ENCODE results near the gene SLC4A11.
A peak's percentile ranks its signal among the peaks of the same experiment; 100 is the strongest.

The SLC4A11 gene

DNA sequence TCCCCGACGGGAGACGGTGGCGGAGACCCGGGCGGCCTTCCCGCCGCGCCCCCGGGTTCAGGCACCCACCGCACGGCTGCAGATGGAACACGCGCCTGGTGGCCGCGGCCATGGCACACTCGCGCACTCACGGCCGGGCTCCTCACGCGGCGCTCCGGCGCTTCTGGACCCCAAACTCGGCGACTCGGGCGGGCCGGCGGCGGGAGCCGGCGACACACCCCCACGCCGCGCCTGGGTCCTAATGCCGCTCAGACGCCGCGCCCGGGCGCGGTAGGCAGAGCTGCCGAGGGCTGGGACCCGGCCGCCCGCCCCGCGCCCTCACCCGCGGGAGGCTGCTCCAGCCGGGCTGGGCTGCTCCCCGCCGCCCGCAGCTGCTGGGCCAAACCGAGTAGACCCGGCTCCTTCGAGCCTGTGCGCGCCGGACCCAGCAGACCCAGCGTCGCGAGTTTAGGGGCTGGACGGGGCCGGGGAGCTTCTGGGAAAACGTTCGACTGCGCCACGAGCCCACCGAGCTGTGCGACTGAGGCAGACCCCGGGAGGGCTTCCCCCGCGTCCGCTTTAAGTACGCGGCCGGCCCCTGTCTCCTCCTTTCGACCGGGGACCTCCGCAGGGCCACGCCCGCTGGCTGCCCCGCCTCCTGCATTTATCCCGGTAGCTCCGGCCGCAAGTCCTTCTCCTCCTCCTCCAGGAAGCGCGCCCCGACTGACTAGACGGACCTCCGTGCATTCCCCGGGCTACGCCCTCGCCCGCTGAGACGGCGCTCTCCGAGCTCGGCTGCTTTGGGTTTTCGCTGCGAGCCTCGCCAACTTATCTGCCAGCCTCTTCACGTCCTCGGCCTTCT, at the start of gene SLC4A11:
Gene SLC4A11, minus strand, starts transcription at position 165 of the 841 bp plus-strand sequence. Its CDS starts 53 bp downstream, at position 112.
- DNase-seq (ENCODE audit: low spot score): peak; percentile 78

DNA sequence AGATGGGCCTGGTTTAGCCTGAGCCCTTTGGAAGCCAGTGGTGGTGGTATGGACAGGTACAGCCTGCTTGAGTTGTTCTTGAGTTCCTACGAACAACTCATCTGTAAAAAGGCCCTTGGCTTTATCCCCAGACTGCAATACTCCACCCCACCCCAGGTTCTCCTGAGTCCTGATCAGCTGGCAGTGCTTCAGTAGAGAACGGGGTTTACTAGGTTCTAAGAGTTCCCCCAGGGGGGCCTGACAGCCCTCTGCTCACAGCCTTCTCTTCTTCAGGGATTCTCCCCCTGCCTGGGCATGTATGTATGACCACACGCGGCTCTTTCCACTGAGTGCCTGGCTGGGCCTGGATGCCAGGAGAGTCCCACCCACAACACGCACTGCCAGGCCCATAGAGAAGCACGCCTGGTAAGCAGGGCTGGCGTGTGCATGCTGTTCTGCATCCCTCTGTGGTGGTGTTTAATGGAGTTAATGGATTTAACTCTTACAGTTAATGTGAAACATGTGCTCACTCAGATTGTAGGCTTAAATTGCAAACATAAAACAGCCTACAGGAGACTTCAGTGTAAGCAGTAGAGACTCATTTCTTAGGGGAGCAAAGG, 44.3 kb upstream of the SLC4A11 start:
- no peak for DNase-seq (ENCODE audit: low spot score)

DNA sequence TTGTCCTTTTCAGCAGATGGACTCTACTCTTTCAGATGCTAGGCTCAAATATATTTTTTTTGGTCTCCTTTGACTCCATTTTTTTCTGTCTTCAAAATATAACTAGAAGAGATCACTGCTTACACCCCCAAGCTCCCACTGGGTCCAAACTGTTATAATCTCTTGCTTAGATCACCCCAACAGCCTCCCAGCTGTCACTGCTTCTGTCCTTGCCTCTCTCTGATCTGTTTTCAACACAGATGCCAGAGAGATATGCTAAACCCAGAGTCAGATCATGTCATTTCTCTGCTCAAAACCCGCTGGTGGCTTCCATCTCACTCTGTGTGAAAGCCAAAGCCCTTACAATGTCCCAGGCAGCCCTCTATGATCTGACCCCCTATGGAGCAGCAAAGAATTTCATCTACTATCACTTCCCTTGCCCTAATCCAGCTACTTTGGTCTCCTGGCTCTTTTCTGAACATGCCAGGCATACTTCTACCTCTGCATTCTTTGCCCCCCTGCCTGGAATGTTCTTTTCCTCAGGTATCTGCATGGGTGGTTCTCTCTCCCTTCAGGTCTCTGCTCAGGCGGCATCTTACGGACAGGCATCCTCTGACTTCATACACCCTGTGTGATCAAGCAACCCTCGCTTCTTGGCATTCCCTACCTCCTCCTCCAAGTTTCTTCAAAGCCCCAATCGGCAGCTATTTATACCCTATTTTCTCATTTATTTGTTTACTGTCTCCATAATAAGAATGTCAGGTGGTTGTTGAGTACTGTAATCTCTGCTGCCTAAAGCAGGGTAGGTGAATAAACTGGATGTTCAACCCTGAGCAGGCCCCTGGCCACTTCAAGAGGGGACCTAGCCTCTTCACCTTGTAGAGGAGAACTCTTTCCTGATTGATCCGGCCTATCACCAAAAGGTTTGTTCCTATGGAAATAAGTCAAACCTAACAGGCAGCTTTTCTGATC, 43.6 kb upstream of the SLC4A11 start:
- no peak for DNase-seq (ENCODE audit: low spot score)

DNA sequence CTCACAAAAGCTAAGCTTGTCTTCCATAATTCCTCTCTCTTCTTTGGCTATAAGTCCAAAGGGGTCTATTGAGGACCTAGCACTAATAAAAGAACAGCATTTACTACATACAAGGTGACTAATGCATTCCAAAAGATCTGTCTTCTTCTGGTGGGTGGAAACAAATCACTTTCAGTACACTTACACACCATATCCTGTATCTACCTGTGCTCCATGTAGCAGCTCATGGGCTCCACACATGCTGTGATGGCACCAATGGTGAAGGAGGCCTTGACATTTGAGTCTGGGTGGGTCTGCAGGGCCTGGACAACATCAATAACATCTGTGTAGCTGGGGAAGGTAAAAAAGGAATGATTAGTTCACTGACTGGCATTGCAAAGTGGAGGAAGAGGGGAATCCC, 42.4 kb upstream of the SLC4A11 start:
- no peak for DNase-seq (ENCODE audit: low spot score)

DNA sequence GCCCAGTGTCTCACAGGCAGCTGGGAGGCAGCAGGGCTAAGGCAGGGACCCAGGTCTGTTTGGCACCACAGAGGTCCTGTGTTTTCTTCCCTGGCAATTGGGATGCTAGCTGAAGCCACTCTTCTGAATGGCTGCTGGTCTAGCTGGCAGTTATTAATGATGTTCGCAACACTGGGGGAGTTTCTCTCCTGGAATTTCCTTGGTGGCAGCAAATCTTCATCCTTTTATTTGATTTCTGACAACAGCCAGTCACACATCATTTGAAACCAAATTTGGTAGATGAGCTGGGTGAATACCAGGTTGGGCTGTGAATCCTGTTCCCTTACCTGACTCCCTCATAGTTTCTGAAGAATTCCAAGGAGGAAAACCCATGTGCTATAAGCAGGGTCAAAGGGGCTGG, 40.8 kb upstream of the SLC4A11 start:
- no peak for DNase-seq (ENCODE audit: low spot score)

DNA sequence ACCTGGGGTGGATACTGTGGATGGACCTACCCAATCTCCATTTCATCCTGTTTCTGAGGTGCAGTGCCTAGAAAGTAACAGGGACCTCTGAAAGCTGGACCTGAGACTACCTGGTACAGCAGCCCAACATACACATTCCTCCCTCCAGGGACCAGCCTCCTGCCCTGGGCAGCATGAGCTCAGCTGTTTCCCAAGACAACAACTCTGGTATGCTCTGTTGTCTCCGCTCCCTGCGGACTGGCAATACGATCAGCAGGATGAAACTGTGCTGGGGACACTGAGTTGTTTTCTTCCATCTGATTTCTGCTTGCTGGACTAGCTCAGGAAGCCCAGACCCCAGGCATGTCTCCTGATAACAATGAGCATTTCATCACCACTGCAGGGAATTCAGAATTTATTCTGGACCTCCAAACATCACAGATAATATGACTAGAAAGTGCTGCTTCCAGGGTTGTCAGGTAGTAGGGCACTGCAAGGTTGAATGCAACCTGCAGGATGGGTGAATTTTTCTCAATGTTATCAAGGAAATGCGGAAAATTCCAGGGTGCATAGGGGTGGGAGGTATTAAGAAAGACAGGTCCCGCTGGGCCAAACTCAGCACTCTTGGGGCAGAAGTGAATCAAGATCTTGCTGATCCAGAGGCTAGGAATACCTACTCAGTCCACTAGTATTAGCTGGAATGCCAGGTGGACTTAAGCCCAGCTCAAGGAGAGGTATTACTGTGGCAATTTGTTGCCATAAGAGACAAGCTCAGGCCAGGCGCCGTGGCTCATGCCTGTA, 38.9 kb upstream of the SLC4A11 start:
- DNase-seq (ENCODE audit: low spot score): no peak

DNA sequence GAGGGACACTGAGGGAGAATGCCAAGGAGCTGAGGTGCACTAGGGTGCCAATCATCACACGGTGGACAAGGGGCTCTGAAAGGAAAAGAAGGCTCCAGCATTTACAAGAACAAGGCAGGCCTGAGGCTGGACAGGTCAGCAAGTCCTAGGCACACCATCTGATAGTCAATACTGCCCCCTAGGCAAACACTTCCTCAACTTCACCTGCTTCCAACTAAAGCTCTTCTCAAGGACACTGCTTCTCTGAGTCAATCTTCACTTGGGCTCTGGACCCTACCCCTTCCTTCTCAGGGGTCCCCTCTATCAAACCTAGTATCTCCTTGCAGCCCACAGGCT, 37.7 kb upstream of the SLC4A11 start:
- peak; percentile 21 for DNase-seq (ENCODE audit: low spot score)

DNA sequence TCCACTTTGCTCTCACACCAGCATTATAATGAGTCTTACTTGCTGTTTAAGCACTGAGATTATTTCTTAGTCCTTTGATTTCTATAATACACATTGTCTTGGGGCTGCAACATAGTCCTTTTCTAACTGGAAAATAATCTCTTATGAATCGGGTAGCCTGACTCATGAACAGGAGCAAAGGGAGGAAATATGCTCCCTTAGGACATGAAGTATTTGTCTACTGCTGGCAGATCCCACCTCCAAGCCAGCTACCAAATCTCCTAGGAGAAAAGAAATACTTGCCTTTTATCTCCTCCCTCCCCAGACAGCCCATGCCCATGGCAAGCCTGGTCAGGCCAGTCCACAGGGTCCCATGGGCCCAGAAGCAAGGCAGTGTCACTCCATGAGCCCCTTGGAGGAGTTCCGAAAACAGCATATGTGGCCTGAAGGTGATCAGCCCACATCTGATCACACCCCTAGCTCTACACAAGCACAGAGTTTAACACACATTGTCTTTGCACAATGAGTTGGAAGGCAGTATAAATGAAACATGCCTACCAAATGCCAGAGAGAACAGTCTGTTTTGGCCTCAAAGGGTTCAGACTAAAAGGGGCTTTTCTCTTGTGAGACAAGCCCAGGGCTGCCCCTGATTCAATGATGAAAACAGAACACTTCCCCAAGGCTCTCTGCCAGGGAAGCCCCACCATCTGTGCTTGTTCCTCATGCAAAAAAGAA, 37.1 kb upstream of the SLC4A11 start:
- no peak for DNase-seq (ENCODE audit: low spot score)

DNA sequence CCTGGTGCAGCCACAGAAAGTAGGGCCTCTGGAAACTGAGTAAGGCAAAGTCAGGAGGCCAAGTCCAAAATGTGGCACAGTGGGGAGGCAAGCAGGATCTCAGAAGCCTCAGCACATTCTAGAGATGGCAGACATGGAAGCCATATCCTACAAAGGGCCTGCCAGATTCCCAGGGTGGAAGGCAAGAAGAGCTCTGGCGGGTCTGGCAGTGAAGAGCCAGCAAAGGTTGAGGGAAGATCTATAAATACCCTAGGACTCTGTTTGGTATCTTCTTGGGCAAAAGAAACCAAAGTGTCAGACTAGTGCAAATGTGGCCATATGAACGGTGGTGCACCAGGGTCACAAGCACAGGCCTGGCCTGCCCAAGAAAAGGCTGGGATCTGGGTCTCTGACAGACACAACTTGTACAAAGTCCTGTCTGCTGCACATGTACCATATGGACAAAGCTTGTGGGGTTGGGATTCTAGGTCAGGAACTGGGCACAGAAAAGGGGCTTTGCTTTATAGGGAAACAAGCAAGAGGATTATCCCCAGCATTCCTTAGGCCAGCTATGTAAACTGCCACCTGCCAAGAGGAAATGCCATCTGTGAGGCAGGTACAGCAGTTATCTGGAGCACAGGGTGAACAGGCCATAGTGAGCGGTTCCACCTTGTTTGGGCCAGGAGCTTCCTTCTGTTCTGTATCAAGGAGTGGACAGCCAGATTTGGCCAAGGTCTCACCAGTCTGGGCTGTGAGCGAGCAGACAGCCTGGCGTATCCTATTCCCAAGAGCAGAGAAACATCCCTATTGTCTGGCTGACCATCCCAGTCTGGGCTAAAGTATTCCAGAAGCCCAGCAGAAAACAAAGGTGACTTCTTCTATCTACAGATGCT, 36.3 kb upstream of the SLC4A11 start:
- DNase-seq (ENCODE audit: low spot score): no peak

DNA sequence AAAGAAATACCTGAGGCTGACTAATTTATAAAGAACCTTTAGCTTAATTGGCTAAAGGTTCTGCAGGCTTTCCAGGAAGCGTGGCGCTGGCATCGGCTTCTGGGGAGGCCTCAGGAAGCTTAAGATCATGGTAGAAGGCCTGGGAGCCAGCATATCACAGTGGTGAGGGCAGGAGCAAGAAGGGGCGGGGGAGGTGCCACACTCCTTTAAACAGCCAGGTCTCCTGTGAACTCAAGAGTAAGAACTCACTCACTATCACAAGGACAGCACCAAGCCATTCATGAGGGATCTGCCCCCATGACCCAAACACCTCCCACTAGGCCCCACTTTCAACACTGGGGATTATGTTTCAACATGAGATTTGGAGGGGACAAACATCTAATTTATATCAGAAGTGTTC, 34.4 kb upstream of the SLC4A11 start:
- no peak for DNase-seq (ENCODE audit: low spot score)

DNA sequence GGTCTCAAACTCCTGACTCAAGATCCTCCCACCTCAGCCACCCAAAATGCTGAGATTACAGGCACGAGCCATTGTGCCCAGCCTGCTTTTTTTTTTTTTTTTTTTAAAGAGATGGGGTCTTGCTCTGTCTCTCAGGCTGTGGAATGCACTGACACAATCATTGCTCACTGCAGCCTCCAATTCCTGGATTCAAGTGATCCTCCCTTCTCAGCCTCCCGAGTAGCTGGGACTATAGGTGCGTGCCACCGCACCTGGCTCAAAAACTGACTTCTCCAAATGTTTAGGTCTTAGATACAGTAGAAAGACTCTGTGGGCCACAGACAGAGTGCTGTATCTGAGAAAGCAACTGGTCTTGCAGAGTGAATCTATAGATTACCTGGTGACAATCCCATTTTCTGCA, 31.1 kb upstream of the SLC4A11 start:
- no peak for DNase-seq (ENCODE audit: low spot score)

DNA sequence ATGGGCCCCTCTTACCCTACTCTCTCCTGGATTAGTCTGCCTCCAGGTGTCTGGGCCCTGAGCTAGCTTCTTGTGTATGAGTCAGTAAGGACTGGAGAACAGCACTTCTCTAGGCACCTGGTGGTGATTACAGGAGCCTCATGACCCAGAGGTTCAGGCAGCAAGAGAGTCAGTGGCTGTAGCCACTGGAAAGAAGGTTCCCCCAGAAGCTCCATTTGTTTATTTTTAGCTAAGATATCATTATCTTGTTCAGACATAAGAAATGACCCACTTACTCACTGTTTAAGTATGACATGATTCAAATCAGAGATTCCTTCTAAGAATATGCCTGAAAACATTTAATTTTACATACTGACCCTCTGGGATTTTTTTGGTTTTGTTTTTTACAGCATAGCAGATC, 23.6 kb upstream of the SLC4A11 start:
- DNase-seq (ENCODE audit: low spot score): peak; percentile 76

DNA sequence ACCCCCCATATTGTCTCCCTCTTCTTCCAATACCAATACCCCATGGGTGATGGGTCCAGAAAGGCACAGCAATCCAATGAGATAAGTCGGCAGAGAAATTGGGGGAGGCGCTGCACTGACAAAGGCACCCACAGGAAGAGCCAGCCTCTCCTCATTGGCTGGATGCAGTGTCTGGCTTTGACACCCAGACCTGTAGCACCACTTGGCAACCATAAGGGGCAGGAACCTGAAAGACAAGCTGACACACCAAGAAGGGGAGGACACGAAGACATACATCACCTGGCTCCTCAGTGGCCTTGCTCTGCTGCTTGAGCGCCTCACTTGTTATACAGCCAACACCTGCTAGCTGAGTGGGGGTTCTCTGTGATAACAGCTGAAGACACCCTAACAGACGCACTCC, 19.4 kb upstream of the SLC4A11 start:
- DNase-seq (ENCODE audit: low spot score): no peak

DNA sequence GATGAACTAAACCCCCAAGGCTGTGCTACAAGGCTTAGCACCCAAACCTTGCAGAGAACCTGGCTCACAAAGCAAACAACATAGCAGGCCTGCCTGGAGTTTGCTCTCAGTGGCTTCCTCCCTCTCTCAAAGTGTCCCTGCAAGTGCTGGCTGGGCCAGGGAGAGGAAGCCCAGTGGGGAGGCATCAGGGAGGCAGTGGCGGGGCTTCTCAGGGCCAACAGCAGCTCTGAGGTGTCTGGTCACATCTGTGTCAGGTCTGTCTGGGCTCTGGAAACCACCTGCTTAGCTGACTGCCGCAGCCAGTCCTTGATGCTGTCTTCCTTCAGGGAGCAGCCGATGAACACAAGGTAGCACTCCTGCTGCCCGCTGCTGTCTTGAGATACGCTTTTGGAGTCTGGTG, 16.7 kb upstream of the SLC4A11 start:
- no peak for DNase-seq (ENCODE audit: low spot score)

DNA sequence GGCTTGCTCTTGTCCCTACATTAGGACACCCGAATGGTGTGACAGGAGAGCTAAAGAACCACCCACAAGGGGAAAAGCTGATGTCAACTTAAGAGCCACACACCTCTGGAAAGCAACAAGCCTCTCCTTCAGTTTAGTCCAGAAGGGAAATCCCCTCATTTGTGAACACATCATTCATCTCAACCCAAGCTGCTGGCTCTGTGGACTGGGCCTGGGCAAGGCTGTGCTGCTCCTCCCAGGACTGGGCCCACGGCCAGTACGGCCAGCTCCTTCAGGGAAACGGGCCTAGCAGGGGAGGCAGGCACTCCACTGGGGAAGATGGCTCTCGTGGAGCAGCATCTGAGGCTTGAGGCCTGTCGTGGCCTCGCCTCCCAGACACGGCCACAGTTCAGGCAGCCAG, 12.8 kb upstream of the SLC4A11 start:
- no peak for DNase-seq (ENCODE audit: low spot score)

DNA sequence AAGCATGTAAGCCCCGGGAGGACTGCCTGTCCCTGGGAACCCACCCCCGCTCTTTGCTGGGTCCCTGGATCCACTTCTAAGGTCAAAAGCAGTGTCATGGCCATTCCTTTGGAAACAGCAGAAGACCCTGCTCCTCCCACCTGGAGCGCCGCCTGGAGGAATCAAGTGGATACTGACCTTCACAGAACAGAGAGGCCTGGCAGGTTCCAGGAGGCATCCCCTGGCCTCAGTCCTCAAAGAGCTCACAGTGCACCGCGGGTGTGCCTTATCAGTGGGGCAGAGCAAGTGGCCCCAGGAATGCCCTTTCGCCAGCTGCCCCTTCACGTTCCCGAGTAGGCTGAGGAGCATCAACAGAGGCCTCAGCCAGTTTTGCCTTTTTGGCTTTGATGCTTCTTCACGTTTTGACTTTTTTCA, 11.1 kb upstream of the SLC4A11 start:
- DNase-seq (ENCODE audit: low spot score): no peak

DNA sequence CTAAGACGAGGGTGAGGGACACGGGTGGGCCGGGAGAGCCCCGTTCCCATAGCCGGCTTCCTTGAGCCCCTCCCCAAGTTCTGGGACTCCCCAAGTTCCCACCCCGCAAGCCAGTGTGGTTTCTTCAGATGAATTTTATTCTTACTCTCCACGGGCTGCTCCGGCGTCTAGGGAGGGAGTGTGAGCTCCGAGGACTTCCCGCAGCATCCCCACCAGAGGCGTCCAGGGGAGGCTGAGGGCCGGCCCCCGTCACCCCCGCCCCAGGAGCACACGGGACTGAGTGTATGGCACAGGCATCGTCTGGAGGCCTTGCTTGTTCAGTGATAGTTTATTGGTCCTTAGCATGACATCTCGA, 10.0 kb upstream of the SLC4A11 start:
- no peak for DNase-seq (ENCODE audit: low spot score)

DNA sequence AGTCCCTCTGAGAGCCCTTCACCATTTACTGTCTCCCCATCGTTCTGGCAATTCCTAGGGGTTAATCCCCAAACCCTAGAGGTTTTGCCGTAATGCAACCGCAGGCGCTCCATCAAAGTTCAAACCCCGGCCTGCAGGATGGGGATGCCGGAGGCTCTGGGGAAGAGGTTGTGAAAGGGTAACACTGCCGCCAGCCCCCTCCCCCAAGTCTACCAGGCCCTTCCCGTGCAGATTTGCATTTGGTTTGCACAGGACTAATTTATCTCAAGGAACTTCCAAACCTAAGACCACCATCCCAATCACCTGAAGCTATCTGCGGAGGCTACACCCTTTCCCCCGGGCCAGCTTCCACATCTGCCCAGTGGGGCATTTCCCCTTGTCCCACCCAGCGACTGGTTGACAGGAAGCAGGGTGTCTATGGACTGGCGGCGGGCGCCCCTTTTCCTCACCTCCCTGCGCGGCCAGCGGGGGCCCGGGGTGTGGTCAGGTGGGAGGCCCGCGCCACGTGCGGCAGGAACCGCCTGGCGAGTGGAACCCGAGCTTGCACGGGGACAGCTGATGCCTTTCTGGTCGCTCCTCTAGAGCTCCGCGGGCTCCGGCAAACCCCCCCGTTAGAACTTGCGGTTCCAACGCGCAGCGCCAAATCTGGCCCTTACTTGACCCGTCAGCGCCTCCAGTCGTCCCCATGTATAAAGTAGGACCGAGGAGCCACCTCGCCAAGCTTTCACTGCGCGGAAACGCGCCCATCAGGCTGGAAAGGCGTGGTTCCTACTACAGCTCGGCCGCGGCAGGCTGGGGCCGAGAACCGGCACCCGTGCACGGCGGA, 9.4 kb upstream of the SLC4A11 start:
- peak; percentile 58 for DNase-seq (ENCODE audit: low spot score)

DNA sequence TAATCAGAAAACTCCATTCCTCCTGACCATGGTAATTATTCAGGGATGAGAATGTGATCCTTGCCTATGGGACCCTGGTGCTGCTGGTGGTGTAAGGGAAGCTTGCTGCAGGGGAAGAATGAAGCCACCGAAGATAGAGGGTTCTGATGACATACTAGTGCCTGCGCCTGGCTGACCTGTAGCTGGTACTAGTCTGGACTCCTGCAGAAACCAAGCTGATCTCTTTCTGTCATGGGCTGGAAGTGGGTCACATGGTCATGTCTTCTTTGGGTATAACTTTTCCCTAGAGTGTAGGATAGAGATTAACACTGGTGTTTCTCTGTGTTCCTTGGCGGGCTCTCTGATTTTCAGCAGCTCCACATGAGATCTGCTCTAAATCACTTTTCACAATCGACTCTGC, 8.6 kb upstream of the SLC4A11 start:
- no peak for DNase-seq (ENCODE audit: low spot score)

DNA sequence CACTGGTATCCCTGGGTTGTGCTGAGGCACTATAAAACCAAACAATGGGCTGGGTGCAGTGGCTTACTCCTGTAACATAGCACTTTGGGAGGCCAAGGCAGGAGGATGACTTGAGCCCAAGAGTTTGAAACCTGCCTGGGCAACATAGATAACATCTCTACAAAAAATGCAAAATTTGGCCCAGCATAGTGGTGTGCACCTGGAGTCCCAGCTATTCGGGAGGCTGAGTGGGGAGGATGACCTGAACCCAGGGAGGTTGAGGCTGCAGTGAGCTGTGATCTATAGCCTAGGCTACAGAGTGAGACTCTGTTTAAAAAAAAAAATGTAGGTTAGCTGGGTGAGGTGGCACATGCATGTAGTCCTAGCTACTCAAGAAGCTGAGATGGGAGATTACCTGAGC, 7.7 kb upstream of the SLC4A11 start:
- DNase-seq (ENCODE audit: low spot score): no peak

All from hepatic stellate cell (primary cell).